NB4 (cell line): ENCODE data around the gene DGCR2.

Experiments used
- DNase-seq: peaks from one replicate; pipeline ENCODE4 v3.0.0; 2010; ENCODE audit warnings: low read depth
- H3K4me3 ChIP-seq: one replicate; pipeline ENCODE4 v1.5.1; 2011; ENCODE audit warnings: mild to moderate bottlenecking, low read depth, low read length, moderate library complexity
- MYC ChIP-seq: IDR thresholded peaks from 2 replicates; pipeline ENCODE4 v1.6.1; 2011; ENCODE audit warnings: low read depth, low read length
- POLR2A ChIP-seq: IDR thresholded peaks from 2 replicates; pipeline ENCODE4 v1.6.1; 2011; ENCODE audit warnings: mild to moderate bottlenecking; ENCODE audit not compliant: insufficient read length; ENCODE audit errors: extremely low read depth
- TF ChIP-seq, protein P1 (sequence below): IDR thresholded peaks from 2 replicates; pipeline ENCODE4 v1.6.1; 2011; ENCODE audit warnings: low read depth, low read length
- TF ChIP-seq, protein P2 (sequence below): IDR thresholded peaks from one replicate; pipeline ENCODE4 v1.5.1; 2012; ENCODE audit warnings: low read depth, low read length

DGCR2 gene

GRCh38 chr22:18999008-18999407, 123.2 kb downstream of the DGCR2 start:
- DNase-seq, result peak; percentile 21
- TF ChIP-seq, protein P1, sequence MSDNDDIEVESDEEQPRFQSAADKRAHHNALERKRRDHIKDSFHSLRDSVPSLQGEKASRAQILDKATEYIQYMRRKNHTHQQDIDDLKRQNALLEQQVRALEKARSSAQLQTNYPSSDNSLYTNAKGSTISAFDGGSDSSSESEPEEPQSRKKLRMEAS, result no peak
- TF ChIP-seq, protein P2, sequence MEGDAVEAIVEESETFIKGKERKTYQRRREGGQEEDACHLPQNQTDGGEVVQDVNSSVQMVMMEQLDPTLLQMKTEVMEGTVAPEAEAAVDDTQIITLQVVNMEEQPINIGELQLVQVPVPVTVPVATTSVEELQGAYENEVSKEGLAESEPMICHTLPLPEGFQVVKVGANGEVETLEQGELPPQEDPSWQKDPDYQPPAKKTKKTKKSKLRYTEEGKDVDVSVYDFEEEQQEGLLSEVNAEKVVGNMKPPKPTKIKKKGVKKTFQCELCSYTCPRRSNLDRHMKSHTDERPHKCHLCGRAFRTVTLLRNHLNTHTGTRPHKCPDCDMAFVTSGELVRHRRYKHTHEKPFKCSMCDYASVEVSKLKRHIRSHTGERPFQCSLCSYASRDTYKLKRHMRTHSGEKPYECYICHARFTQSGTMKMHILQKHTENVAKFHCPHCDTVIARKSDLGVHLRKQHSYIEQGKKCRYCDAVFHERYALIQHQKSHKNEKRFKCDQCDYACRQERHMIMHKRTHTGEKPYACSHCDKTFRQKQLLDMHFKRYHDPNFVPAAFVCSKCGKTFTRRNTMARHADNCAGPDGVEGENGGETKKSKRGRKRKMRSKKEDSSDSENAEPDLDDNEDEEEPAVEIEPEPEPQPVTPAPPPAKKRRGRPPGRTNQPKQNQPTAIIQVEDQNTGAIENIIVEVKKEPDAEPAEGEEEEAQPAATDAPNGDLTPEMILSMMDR, result peak; percentile 40

GRCh38 chr22:18997925-18998315, 124.3 kb downstream of the DGCR2 start:
- no peak for DNase-seq
- no peak overlapping the region for H3K4me3 ChIP-seq
- TF ChIP-seq, protein P2, result no peak
- TF ChIP-seq MYC (no peak), POLR2A (no peak)
- TF ChIP-seq, protein P1, result no peak

More at GRCh38 chr22:18999008-18999407, 123.2 kb downstream of the DGCR2 start:
- H3K4me3 ChIP-seq, result no peak overlapping the region

DNA sequence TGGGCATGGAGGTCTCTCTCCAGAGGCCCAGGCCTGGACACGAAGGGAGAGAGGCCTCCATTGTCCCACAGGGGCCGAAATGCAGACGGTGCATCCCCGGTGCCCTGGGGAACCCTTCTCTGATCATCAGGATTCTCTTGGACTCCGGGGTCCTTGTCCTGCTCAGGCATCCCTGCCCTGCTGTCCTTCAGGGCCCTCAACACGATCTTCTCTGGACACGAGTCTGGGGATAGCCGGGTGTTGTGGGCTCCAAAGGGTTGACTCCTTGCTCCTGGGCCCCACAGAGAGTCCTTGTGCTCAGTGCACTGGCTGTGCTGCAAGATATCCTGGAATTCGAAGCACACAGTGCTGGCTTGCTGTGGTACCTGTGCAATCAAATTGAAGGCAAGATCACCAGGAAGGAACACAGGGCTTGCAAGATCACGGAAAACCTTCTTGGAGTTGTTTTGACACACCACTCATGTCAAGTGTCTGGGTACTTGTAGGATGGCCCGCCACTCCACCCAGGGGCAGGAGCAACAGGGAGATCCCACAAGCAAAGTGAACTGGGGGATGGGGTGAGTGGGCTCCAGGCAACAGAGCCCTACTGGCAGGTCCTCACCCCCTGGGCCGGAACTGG, 124.8 kb downstream of the DGCR2 start:
- no peak for DNase-seq
- TF ChIP-seq, protein P2, result no peak
- TF ChIP-seq POLR2A, result no peak
- TF ChIP-seq, protein P1, result no peak
- no peak for TF ChIP-seq MYC
- no peak overlapping the region for H3K4me3 ChIP-seq

- no peak for DNase-seq
- H3K4me3 ChIP-seq, result no peak overlapping the region
- TF ChIP-seq, protein P1, result no peak
- no peak for TF ChIP-seq POLR2A
- TF ChIP-seq, protein P2, result no peak
- no peak for TF ChIP-seq MYC
Measured at GRCh38 chr22:18996376-18996900, 125.8 kb downstream of the DGCR2 start.

DNA sequence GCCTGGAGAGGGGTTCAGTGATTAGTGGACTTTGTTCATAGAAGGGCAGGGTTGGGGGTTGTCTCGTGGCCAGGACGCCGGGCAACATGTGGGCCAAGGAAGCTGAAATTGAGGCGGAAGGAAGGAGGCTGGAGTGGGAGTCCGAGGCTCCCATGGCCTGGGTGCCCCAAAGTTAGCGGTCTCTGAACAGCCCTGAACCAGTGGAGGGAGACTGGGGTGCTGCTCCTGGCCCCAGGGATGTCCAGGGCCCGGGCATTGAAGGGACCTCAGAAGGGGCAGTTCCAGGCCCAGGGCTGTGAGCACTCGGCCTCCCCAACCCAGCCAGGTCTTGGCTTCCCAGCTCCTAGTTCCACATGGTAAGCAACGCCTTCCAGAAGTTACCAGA, 126.9 kb downstream of the DGCR2 start:
- H3K4me3 ChIP-seq, result no peak overlapping the region
- TF ChIP-seq POLR2A, result no peak
- TF ChIP-seq, protein P2, result no peak
- TF ChIP-seq, protein P1, result no peak
- no peak for TF ChIP-seq MYC
- no peak for DNase-seq
